ENCODE measurements around the gene CEP112. TPM values are rescaled to one million over a fixed set of nuclear protein-coding genes. Genes with fewer than 3 reads are reported as not detected.

The CEP112 gene
- total and polyA plus RNA-seq, 9 of the 15 experiments (the other 6 are each of a cell fraction or from before 2014, with no cell fraction given) = 0.84 TPM; not detected in 8

DNA sequence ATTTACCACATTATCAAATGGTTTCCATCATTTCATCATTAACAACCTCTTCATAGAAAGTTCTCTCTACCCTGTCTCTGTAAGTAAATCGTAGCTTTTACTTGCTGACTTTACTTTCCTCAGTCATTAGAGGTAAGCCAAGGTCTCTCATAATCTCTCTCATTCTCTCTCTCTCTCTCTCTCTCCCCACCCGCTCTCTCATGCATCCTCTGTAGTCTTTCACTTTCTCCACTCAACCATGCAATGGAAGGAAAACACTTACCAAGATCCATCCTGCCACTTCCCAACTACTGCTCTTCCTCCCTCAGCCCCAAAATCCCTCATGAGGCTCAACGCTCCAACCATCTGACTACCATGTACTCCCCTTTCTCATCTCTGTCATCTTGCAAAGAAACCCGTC is 6.1 kb downstream of the CEP112 start (continued):
- no peak for TF ChIP-seq ZNF140 (CRISPR knock-in tag; IDR thresholded peaks at IDR 0.05)
- no peak for TF ChIP-seq ZNF354B (CRISPR knock-in tag; IDR thresholded peaks at IDR 0.05)
- no peak for TF ChIP-seq ZFX (CRISPR knock-in tag; IDR thresholded peaks at IDR 0.05)
- no peak for TF ChIP-seq ZNF124 (CRISPR knock-in tag; IDR thresholded peaks at IDR 0.05)

DNA sequence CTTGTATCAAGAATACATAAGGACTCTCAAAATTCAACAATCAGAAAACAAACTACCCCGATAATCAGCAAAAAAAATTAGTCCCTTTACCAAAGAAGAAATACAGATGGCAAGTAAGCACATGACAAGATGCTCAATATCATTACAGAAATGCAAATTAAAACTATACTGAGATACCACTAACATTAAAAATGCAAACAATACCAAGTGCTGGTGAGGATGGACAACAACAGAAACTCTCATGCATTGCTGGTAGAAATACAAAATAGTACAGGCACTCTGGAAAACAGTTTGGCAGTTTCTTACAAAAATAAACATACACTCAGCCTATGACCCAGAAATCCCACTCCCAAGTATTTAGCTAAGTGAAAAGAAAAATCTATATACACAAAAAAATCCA is 7.5 kb downstream of the CEP112 start:
- FAIRE-seq (no peak), ATAC-seq (no peak), DNase-seq (ENCODE audit: extremely low read depth in 1 of 4, low spot score in 3 of 4) (no peak)
- BruUV-seq (replicated peaks) = no TSS peak
- Histone ChIP-seq H2AFZ (ENCODE audit: low read depth, low read length) (no peak overlapping the region), H3K9me1 (ENCODE audit: control insufficient read depth, insufficient read depth, low read length) (no peaks in the 10 kb centered on the region), H3K4me3 (no peak overlapping the region), H3K4me2 (ENCODE audit: insufficient read depth, low read length) (no peak overlapping the region), H3K4me1 (replicated peaks in 1 of 2; ENCODE audit: control insufficient read depth in 2 of 2, insufficient read depth in 2 of 2, low read length in 2 of 2) (no peaks in the 10 kb centered on the region), H3K9ac (ENCODE audit: insufficient read depth in 1 of 2, low read depth in 2 of 2, low read length in 2 of 2) (no peak overlapping the region), H3K36me3 (ENCODE audit: control insufficient read depth, insufficient read depth, low read length) (no peaks in the 10 kb centered on the region), H4K20me1 (replicated peaks; ENCODE audit: control insufficient read depth, insufficient read depth, low read length) (no peaks in the 10 kb centered on the region), H3K27ac (ENCODE audit: extremely low read depth, low read depth, low read length) (no peak overlapping the region), H3K27me3 (ENCODE audit: control insufficient read depth in 2 of 2, insufficient read depth in 2 of 2, low read length in 2 of 2) (peaks cover 0 to 7% of the 10 kb centered on the region in 2 experiments; a peak in 2 of 5 replicates), H3K79me2 (ENCODE audit: control insufficient read depth, insufficient read depth, low read length) (no peaks in the 10 kb centered on the region), H3K9me3 (replicated peaks; ENCODE audit: control insufficient read depth, insufficient read depth, low read depth, low read length) (no peaks in the 10 kb centered on the region)
- 0% methylated on average over 1 of the region's 1 CpG for WGBS (ENCODE audit: insufficient coverage, low coverage, missing lambda C conversion rate)
- in situ Hi-C loops (cut with MboI) (no loop called here), intact Hi-C loops (cut with micrococcal nuclease) (no loop called here)
- ChIA-PET POLR2A (interaction anchor here (0.9 kb wide), 1 partner anchor 14 kb away, joined by 3 read pairs; no protein-coding TSS in a partner anchor), CTCF (ENCODE audit: low intra/inter-chr PET ratio) (no interaction called here)
- TF ChIP-seq ZNF586 (CRISPR knock-in tag; conservative IDR thresholded peaks at IDR 0.05) (no peak), RBM14 (IDR thresholded peaks at IDR 0.05; ENCODE audit: borderline replicate concordance, insufficient read depth, low read depth, low read length) (no peak), SP2 (IDR thresholded peaks at IDR 0.05; ENCODE audit: extremely low read depth, low read depth, low read length, poor library complexity, severe bottlenecking) (no peak), SRF (CRISPR knock-in tag; IDR thresholded peaks at IDR 0.05) (no peak), EHMT2 (IDR thresholded peaks at IDR 0.05) (no peak), HNRNPH1 (optimal IDR thresholded peaks at IDR 0.05; ENCODE audit: low read depth, low read length) (no peak), IFI16 (CRISPR knock-in tag; IDR thresholded peaks at IDR 0.05) (no peak), FUS (optimal IDR thresholded peaks at IDR 0.05; ENCODE audit: low read depth, low read length) (no peak), ETS2 (tag; IDR thresholded peaks at IDR 0.05; ENCODE audit: borderline replicate concordance, poor library complexity, severe bottlenecking) (no peak), NCOR1 (IDR thresholded peaks at IDR 0.05) (no peak), PHF20 (IDR thresholded peaks at IDR 0.05; ENCODE audit: partially characterized antibody) (no peak), ZNF197 (CRISPR knock-in tag; IDR thresholded peaks at IDR 0.05; ENCODE audit: low read depth) (no peak), KDM1A (IDR thresholded peaks at IDR 0.05) (no peak)
- TF ChIP-seq, protein P1, sequence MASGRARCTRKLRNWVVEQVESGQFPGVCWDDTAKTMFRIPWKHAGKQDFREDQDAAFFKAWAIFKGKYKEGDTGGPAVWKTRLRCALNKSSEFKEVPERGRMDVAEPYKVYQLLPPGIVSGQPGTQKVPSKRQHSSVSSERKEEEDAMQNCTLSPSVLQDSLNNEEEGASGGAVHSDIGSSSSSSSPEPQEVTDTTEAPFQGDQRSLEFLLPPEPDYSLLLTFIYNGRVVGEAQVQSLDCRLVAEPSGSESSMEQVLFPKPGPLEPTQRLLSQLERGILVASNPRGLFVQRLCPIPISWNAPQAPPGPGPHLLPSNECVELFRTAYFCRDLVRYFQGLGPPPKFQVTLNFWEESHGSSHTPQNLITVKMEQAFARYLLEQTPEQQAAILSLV (tag; IDR thresholded peaks at IDR 0.05) = no peak
- TF ChIP-seq, protein P2, sequence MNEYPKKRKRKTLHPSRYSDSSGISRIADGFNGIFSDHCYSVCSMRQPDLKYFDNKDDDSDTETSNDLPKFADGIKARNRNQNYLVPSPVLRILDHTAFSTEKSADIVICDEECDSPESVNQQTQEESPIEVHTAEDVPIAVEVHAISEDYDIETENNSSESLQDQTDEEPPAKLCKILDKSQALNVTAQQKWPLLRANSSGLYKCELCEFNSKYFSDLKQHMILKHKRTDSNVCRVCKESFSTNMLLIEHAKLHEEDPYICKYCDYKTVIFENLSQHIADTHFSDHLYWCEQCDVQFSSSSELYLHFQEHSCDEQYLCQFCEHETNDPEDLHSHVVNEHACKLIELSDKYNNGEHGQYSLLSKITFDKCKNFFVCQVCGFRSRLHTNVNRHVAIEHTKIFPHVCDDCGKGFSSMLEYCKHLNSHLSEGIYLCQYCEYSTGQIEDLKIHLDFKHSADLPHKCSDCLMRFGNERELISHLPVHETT (CRISPR knock-in tag; conservative IDR thresholded peaks at IDR 0.05 in 1 of 2, IDR thresholded peaks at IDR 0.05 in 1 of 2) = no peak
